ENCODE measurements around the gene DLK2.
"Not testable (repeated sequence)": the region's sequence is repeated elsewhere in the genome, so short reads cannot be mapped to it uniquely, and the experiment has no call there.

Gene DLK2, protein sequence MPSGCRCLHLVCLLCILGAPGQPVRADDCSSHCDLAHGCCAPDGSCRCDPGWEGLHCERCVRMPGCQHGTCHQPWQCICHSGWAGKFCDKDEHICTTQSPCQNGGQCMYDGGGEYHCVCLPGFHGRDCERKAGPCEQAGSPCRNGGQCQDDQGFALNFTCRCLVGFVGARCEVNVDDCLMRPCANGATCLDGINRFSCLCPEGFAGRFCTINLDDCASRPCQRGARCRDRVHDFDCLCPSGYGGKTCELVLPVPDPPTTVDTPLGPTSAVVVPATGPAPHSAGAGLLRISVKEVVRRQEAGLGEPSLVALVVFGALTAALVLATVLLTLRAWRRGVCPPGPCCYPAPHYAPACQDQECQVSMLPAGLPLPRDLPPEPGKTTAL

DNA sequence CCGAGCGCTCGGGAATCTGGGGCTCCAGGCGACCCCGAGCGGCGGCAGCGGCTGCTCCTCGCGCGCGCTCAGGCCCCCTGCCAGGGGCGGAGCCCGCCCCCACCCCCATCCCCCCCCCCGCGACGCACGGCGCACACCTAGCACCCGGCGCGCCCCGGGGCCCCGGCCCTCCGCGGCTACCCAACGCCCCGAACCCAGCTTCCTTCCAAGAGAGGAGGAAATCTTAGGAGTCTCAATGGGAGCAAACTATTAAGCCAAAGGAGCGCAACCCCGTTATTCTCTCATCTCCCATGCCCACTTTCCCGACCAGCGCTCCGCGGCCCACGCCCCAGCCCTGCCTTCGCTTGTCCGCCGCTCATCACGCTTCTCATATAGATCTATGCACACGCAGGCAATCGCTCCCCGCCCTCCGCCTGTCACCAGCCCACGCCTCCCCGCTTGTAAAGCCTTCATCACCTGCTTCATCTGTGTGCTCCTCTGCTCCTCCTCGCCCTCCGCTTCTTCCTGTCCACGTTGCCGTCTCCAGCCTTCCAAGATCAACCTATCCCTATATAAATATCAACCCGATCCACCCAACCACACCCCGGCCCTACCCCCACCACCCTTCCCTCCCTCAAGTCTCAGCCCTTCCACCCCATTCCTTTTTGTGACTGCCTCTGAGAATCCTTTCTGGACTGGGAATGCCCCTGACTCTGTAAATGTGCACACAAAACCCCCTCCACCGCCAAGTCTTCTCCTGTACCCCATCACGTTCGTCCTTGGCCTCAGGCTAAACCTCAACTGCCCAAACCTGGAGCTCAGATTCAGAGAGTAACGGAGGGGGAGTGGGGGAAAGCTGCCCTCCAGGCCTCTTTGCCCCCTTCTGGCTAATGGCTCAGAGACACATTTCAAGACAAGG lies at the start of gene DLK2:
Gene DLK2, minus strand, starts transcription at position 18 of the 898 bp plus-strand sequence. CDS start 723 bp downstream, outside the sequence.
- CTCF ChIA-PET, result interaction anchor here (0.6 to 6.4 kb wide), 14 partner anchors 10 to 227 kb away, joined by 3 to 169 read pairs (median 4); partner anchors contain the start of genes DNPH1, LRRC73 and TJAP1
- POLR2A ChIA-PET, result interaction anchor here (1.2 kb wide), 1 partner anchor 17 kb away, joined by 4 read pairs; no protein-coding TSS in a partner anchor
- peak within 1 kb of the TSS; percentile 63 for H3K4me3 ChIP-seq (ENCODE audit: low read depth, low read length)
- TF ChIP-seq, protein P1, sequence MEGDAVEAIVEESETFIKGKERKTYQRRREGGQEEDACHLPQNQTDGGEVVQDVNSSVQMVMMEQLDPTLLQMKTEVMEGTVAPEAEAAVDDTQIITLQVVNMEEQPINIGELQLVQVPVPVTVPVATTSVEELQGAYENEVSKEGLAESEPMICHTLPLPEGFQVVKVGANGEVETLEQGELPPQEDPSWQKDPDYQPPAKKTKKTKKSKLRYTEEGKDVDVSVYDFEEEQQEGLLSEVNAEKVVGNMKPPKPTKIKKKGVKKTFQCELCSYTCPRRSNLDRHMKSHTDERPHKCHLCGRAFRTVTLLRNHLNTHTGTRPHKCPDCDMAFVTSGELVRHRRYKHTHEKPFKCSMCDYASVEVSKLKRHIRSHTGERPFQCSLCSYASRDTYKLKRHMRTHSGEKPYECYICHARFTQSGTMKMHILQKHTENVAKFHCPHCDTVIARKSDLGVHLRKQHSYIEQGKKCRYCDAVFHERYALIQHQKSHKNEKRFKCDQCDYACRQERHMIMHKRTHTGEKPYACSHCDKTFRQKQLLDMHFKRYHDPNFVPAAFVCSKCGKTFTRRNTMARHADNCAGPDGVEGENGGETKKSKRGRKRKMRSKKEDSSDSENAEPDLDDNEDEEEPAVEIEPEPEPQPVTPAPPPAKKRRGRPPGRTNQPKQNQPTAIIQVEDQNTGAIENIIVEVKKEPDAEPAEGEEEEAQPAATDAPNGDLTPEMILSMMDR (IDR thresholded peaks at IDR 0.05; ENCODE audit: insufficient read depth, low read length, missing control alignments), result no peak
- no peak for DNase-seq (ENCODE audit: low read depth, low spot score)

DNA sequence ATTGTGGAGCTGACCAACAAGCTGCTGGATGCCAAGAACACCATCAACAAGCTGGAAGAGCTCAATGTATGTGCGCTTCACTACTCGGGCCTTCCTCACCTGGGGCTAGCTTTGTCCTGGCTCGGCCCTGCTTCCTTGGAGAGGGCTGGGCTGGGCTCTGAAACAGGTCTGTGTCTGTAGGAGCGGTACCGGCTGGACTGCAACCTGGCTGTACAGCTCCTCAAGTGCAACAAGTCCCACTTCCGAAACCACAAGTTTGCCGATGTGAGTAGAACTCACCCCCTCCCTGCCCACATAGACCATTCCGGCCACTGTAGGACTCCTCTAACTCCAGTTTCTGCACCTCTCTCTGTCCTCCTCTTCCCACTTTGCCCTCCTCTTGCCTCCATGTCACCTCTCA lies 48.1 kb upstream of the DLK2 start:
- no peak for DNase-seq (ENCODE audit: low read depth, low spot score)
- H3K4me3 ChIP-seq (ENCODE audit: low read depth, low read length), result no peak overlapping the region
- POLR2A ChIA-PET, result interaction anchor here (0.6 kb wide), 1 partner anchor 43 kb away, joined by 3 read pairs; no protein-coding TSS in a partner anchor
- TF ChIP-seq, protein P1 (IDR thresholded peaks at IDR 0.05; ENCODE audit: insufficient read depth, low read length, missing control alignments), result no peak
- CTCF ChIA-PET, result interaction anchor here (0.6 to 13.3 kb wide), 8 partner anchors 9 to 286 kb away, joined by 3 to 337 read pairs (median 4); partner anchors contain the start of genes DLK2 and DNPH1

DNA sequence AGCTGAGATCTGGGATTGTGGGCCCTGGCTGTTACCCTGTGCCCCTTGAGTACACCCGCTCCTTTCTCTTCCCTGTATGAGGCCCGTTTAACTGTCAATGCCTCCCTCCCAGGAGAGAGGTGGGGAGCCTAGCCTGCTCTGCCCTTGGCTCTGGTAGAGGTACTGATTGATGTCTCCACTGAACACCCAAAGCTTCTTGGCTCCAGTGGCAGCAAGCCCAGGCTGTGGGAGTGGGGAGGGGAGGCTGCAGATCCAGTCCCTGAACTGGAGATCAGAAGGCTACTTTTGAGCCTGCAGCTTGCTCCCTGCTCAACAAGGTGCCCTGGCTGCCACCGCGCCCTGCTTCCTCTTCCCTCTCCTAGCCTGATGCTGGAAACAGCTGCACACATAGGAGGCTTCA lies 47.3 kb upstream of the DLK2 start:
- CTCF ChIA-PET, result interaction anchor here (0.6 to 13.3 kb wide), 6 partner anchors 10 to 286 kb away, joined by 3 to 337 read pairs (median 4); partner anchors contain the start of genes DLK2 and DNPH1
- H3K4me3 ChIP-seq (ENCODE audit: low read depth, low read length), result no peak overlapping the region
- POLR2A ChIA-PET, result no interaction called here
- TF ChIP-seq, protein P1 (IDR thresholded peaks at IDR 0.05; ENCODE audit: insufficient read depth, low read length, missing control alignments), result no peak
- DNase-seq (ENCODE audit: low read depth, low spot score), result no peak

DNA sequence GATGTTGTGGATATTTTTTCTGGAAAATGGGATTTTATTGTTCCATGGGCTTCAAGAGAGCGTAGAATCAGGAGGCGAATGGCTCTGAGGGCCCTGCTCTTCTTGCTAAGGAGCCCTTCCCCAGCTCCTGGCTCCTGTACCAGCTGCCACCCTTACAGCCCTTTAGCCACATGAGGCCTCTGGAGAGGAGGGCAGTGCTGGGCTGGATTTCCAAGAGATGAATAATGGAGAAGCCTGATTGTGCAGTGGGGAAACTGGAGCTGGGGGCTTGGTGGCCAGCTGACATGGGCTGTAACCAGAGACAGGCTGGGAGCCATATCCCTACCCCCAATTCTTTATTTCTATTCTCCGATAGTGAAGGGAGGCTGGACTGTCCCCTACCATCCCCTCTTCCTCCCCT lies 45.6 kb upstream of the DLK2 start:
- ChIA-PET POLR2A (interaction anchor here (0.8 kb wide), 1 partner anchor 9 kb away, joined by 3 read pairs; the partner anchor contains the start of gene LRRC73), CTCF (interaction anchor here (0.6 to 18.5 kb wide), 8 partner anchors 6 to 268 kb away, joined by 3 to 337 read pairs (median 4); partner anchors contain the start of genes DLK2 and LRRC73)
- H3K4me3 ChIP-seq (ENCODE audit: low read depth, low read length), result no peak overlapping the region
- TF ChIP-seq, protein P1 (IDR thresholded peaks at IDR 0.05; ENCODE audit: insufficient read depth, low read length, missing control alignments), result no peak
- DNase-seq (ENCODE audit: low read depth, low spot score), result no peak

DNA sequence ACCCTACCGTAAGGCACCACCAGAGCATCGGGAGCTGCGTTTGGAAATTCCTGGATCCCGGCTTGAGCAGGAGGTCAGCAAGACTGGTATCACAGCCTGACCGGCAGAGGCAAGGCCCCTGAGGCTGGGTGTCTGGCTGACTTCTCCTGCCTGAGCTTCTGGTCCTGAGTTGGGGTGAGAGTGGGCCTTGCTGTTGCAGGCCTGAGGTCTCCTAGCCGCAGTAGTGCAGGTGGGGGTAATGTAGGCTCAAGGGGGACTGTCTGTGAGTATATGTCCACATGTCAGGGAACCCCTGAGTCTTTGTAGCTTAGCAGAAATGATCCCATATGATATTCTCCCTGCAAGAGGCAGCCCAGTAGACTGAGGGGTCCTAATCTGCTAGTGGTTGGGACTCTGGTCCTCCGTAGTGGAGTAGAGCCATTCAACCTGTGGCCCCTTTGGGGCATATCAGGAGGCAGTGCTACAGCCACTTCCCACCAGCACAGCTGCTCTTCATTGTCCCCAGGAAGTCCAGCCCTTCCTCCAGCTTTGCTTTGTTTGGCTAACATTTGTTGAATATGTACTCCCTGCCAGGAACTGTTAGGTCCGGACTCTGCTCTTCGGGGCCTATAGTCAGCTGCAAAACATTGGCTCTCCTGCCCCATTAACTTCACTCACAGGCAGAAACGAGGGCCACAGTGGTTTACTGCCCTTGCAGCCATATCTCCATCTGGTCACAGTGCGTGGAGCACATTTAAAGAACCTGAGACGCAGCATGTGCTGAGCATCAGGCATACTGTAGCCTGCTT lies 43.9 kb upstream of the DLK2 start:
- ChIA-PET CTCF (interaction anchor here (2.2 to 18.5 kb wide), 2 partner anchors 8 to 18 kb away, joined by 7 to 337 read pairs; partner anchors contain the start of genes LRRC73, POLR1C and YIPF3), POLR2A (no interaction called here)
- DNase-seq (ENCODE audit: low read depth, low spot score), result no peak
- TF ChIP-seq, protein P1 (IDR thresholded peaks at IDR 0.05; ENCODE audit: insufficient read depth, low read length, missing control alignments), result no peak
- H3K4me3 ChIP-seq (ENCODE audit: low read depth, low read length), result no peak overlapping the region

DNA sequence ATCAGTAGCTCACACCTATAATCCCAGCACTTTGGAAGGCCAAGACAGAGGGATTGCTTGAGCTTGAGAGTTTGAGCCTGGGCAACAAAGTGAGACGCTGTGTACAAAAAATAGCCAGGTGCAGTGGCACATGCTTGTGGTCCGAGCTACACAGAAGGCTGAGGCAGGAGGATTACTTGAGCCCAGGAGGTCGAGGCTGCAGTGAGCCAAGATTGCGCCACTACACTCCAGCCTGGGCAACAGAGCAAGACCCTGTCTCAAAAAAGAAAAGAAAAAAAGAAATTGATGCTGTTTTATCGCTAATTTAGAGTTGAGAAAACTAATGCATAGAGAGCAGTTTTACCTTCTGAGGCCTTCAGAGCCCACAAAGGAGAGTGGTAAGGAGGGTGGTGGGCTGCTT lies 42.9 kb upstream of the DLK2 start:
- POLR2A ChIA-PET; H3K4me3 ChIP-seq (ENCODE audit: low read depth, low read length); DNase-seq (ENCODE audit: low read depth, low spot score): not testable (repeated sequence)
- CTCF ChIA-PET, result interaction anchor here (0.8 to 18.5 kb wide), 6 partner anchors 8 to 68 kb away, joined by 3 to 337 read pairs (median 6); partner anchors contain the start of genes DLK2, LRRC73, POLR1C and YIPF3

Measured in AG04449 (cell line).